GM15510 (cell line): ENCODE data around the gene PAM16.

Source experiments
- POLR2A ChIP-seq: IDR thresholded peaks from 3 replicates; pipeline ENCODE4 v1.6.1; 2011; ENCODE audit warnings: borderline replicate concordance; ENCODE audit not compliant: insufficient read length; ENCODE audit errors: extremely low read depth

Gene PAM16

GRCh38 chr16:4338712-4339299 is 12.3 kb downstream of the PAM16 start:
- TF ChIP-seq POLR2A = no peak

GRCh38 chr16:4338125-4338582 is 13.0 kb downstream of the PAM16 start:
- TF ChIP-seq POLR2A = no peak

GRCh38 chr16:4337540-4338088 is 13.5 kb downstream of the PAM16 start:
- no peak for TF ChIP-seq POLR2A

- TF ChIP-seq POLR2A = no peak
Observed at GRCh38 chr16:4336701-4337539, 14.2 kb downstream of the PAM16 start.

- TF ChIP-seq POLR2A = no peak
Observed at GRCh38 chr16:4334724-4335495, 16.2 kb downstream of the PAM16 start.

GRCh38 chr16:4333308-4333638 is 17.8 kb downstream of the PAM16 start:
- no peak for TF ChIP-seq POLR2A

- TF ChIP-seq POLR2A = no peak
Observed at GRCh38 chr16:4332623-4333307, 18.4 kb downstream of the PAM16 start.

GRCh38 chr16:4332083-4332482 is 19.0 kb downstream of the PAM16 start:
- TF ChIP-seq POLR2A = no peak

- TF ChIP-seq POLR2A = no peak
Observed at GRCh38 chr16:4330277-4330874, 20.7 kb downstream of the PAM16 start.

GRCh38 chr16:4328782-4329775 is 22.0 kb downstream of the PAM16 start:
- no peak for TF ChIP-seq POLR2A

GRCh38 chr16:4328046-4328781 is 22.9 kb downstream of the PAM16 start:
- no peak for TF ChIP-seq POLR2A

- TF ChIP-seq POLR2A = no peak
Observed at GRCh38 chr16:4327386-4328045, 23.6 kb downstream of the PAM16 start.

GRCh38 chr16:4325253-4325758 is 25.8 kb downstream of the PAM16 start:
- TF ChIP-seq POLR2A = no peak
